ENCODE measurements around the gene SLIT3. TPM values are rescaled to one million over a fixed set of nuclear protein-coding genes. Genes with fewer than 3 reads are reported as not detected.

SLIT3 gene
- total RNA-seq, 4 donors from 2014 or later = 6.8 to 23.1 (median 13.3) TPM

GRCh38 chr5:168772316-168772961 is 528.5 kb downstream of the SLIT3 start:
- Histone ChIP-seq H3K27ac (no peak overlapping the region), H3K36me3 (no peaks in the 10 kb centered on the region), H3K4me1 (no peaks in the 10 kb centered on the region), H3K9me3 (no peaks in the 10 kb centered on the region), H3K27me3 (no peaks in the 10 kb centered on the region), H3K4me3 (no peak overlapping the region)
- DNase-seq = no peak
- TF ChIP-seq POLR2A (IDR thresholded peaks at IDR 0.05) = no peak
- TF ChIP-seq CTCF (IDR thresholded peaks at IDR 0.05) = no peak

GRCh38 chr5:168771678-168772077 is 529.3 kb downstream of the SLIT3 start:
- Histone ChIP-seq H3K4me1 (no peaks in the 10 kb centered on the region), H3K36me3 (no peaks in the 10 kb centered on the region)
- DNase-seq = no peak

GRCh38 chr5:168770996-168771395 is 529.9 kb downstream of the SLIT3 start:
- TF ChIP-seq POLR2A (IDR thresholded peaks at IDR 0.05) = no peak
- TF ChIP-seq CTCF (IDR thresholded peaks at IDR 0.05) = no peak
- Histone ChIP-seq H3K9me3 (no peaks in the 10 kb centered on the region), H3K27me3 (no peaks in the 10 kb centered on the region), H3K27ac (no peak overlapping the region), H3K36me3 (no peaks in the 10 kb centered on the region), H3K4me3 (no peak overlapping the region), H3K4me1 (no peaks in the 10 kb centered on the region)
- no peak for DNase-seq

More at GRCh38 chr5:168771678-168772077, 529.3 kb downstream of the SLIT3 start:
- Histone ChIP-seq H3K27me3 (no peaks in the 10 kb centered on the region), H3K9me3 (no peaks in the 10 kb centered on the region), H3K4me3 (no peak overlapping the region), H3K27ac (no peak overlapping the region)
- no peak for TF ChIP-seq POLR2A (IDR thresholded peaks at IDR 0.05)
- no peak for TF ChIP-seq CTCF (IDR thresholded peaks at IDR 0.05)

GRCh38 chr5:168770036-168770498 is 530.9 kb downstream of the SLIT3 start:
- H3K9me3 ChIP-seq = no peaks in the 10 kb centered on the region
- no peaks in the 10 kb centered on the region for H3K36me3 ChIP-seq
- TF ChIP-seq POLR2A (IDR thresholded peaks at IDR 0.05) (no peak), CTCF (IDR thresholded peaks at IDR 0.05) (no peak)
- no peak overlapping the region for H3K4me3 ChIP-seq
- no peaks in the 10 kb centered on the region for H3K27me3 ChIP-seq
- no peaks in the 10 kb centered on the region for H3K4me1 ChIP-seq
- DNase-seq = no peak
- H3K27ac ChIP-seq = no peak overlapping the region

- no peaks in the 10 kb centered on the region for H3K27me3 ChIP-seq
- no peak overlapping the region for H3K4me3 ChIP-seq
- no peaks in the 10 kb centered on the region for H3K9me3 ChIP-seq
- DNase-seq = no peak
- H3K36me3 ChIP-seq = no peaks in the 10 kb centered on the region
- no peaks in the 10 kb centered on the region for H3K4me1 ChIP-seq
- TF ChIP-seq POLR2A (IDR thresholded peaks at IDR 0.05) (no peak), CTCF (IDR thresholded peaks at IDR 0.05) (no peak)
- H3K27ac ChIP-seq = no peak overlapping the region
These were observed 532.8 kb downstream of the SLIT3 start for GRCh38 chr5:168768172-168768571.

- Histone ChIP-seq H3K27me3 (no peaks in the 10 kb centered on the region), H3K4me3 (no peak overlapping the region), H3K4me1 (no peaks in the 10 kb centered on the region), H3K36me3 (no peaks in the 10 kb centered on the region), H3K27ac (no peak overlapping the region), H3K9me3 (no peaks in the 10 kb centered on the region)
- no peak for DNase-seq
- TF ChIP-seq POLR2A (IDR thresholded peaks at IDR 0.05) = no peak
- TF ChIP-seq CTCF (IDR thresholded peaks at IDR 0.05) = no peak
These were observed 534.6 kb downstream of the SLIT3 start for GRCh38 chr5:168766426-168766700.

All from Peyer's patch (tissue), 4 donors.